ENCODE measurements around the gene CADPS.

DNA sequence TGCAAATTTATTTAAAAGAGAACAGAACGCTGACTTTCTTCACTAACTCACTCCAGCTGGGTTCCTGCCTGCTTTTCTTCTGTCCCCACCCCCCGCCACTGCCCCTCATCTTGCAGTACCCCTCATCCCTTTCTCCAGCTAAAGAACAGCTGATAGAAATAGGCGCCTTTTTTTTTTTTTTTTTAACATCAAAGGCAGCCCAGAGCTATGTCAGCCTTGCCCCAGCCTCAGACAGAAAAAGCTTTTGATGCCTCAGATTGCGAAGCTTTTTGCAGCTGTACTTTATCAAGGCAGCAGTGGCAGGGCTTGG is 1.8 kb downstream of the CADPS start:
- no peak for TF ChIP-seq POLR2A (IDR thresholded peaks at IDR 0.05; ENCODE audit: low read length)
- no peak for TF ChIP-seq GATA1 (IDR thresholded peaks at IDR 0.05; ENCODE audit: low read depth, low read length)
